Activated CD4-positive, alpha-beta T cell treated with anti-CD3 and anti-CD28 coated beads, Interleukin-2, amount 10 ng/mL, durations not matched to agents 24 days and 14 days (primary cell): Measurements from ENCODE around the gene NMT1. TPM values are rescaled to one million over a fixed set of nuclear protein-coding genes. Genes with fewer than 3 reads are reported as not detected.

Experiments used
- DNase-seq: peaks from one replicate; pipeline ENCODE4 v3.0.0; 2022
- H3K27ac Mint-ChIP-seq: one replicate; pipeline ENCODE4 v1.8.0; 2022; ENCODE audit warnings: mild to moderate bottlenecking, mixed read lengths
- H3K27me3 Mint-ChIP-seq: one replicate; pipeline ENCODE4 v1.8.0; 2022; ENCODE audit warnings: mixed read lengths
- H3K36me3 Mint-ChIP-seq: one replicate; pipeline ENCODE4 v1.8.0; 2022; ENCODE audit warnings: low read depth, mild to moderate bottlenecking, mixed read lengths
- H3K4me1 Mint-ChIP-seq: one replicate; pipeline ENCODE4 v1.8.0; 2021; ENCODE audit warnings: mixed read lengths
- H3K4me3 Mint-ChIP-seq: one replicate; pipeline ENCODE4 v1.8.0; 2022; ENCODE audit warnings: mild to moderate bottlenecking, moderate library complexity, mixed read lengths
- H3K9me3 Mint-ChIP-seq: one replicate; pipeline ENCODE4 v1.8.0; 2021; ENCODE audit warnings: mixed read lengths
- intact Hi-C: fragments of 100-400 bp; cut with micrococcal nuclease; formaldehyde crosslinking; loops from one replicate; pipeline ENCODE4 v1.15.1; 2023
- total RNA-seq: library from RNA; stranded (reverse); gene quantifications from 2 replicates; pipeline ENCODE4 v1.2.3, GENCODE V29; 2022

Gene NMT1
- total RNA-seq, 1 donor from 2014 or later = 176 TPM

DNA sequence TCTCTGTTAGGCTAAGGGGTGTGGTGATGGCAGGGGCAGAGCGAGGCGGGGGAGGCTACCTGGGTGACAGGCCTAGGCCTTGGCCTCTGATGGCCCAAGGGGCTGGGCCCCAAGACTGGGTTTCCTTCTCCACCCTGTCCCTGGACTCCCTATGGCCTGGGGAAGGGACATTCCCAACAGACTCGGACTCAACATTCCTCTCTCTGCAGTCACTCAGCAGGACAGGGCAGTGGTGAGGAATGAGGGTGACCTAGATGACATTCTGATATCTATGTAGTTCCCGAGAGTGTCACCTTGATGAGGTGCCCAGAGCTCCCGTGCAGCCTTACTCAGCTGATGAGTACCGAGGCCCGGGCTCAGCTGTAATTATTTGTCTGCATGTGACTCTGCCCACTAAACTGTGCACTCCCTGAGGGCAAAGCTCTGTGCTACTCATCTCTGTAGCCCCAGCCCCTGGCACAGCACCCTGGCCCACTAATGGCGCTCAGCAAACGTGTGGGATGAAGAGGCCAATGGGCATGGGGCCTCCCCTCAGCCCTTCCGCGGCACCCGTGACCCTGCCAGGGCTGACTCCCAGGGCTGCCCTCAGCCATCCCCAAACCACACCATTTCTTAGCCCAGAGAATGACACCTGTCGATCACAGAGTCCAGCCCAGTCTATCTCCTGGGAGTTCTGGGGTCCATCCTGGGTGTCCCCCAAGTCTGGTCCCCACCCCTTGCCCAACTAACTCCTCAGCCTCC lies 69.0 kb downstream of the NMT1 start:
- Mint-ChIP-seq H3K27ac (no peak overlapping the region), H3K4me3 (no peak overlapping the region), H3K36me3 (no peaks in the 10 kb centered on the region), H3K9me3 (no peaks in the 10 kb centered on the region), H3K4me1 (peaks cover 3% of the 10 kb centered on the region), H3K27me3 (peaks cover 13% of the 10 kb centered on the region)
- DNase-seq = no peak
- intact Hi-C loops = no loop called here

DNA sequence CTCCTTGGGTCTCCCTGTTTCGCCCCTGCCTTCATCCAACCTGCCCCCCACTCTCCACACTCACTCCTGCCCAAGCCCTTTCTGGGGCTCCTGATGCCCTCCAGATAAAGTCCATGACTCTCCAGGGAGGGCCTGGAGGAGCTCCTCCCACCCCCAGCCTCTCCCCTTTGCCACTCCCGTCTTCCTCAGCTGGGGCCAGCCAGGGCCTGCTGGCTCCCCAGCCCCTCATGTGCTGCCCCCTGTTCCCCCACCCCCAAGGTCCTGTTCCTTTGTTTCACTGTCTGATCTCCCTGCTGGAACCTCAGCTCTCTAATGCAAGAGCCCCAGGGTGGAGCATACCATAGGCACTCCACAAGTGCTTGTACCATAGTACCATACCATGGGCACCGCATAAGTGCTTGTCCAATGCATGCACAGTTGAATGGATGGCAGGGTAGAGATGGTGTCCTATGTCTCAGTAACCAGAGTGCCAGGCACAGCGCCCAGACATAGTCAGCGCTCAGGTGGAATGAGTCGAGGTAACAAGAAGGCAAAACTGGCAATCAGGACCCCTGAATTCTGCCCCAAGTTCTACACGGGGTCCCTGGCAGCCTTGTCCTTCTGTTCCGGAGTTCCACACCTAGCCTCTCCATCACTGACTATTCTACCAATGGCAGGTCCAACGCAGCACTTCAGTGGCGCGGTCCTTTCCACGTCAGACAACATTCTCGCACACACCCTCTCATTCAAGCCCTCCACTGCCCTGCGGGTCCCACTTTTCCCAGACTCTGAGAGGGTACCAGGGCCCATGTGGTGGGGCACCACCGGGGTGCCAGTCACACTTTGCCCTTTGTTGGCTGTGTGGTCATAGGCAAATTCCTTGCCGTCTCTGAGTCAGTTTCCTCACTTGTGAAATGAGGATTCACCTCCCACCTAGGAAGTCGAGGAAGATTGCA lies 69.8 kb downstream of the NMT1 start:
- DNase-seq = no peak
- peaks cover 13% of the 10 kb centered on the region for H3K27me3 Mint-ChIP-seq
- intact Hi-C loops = no loop called here

DNA sequence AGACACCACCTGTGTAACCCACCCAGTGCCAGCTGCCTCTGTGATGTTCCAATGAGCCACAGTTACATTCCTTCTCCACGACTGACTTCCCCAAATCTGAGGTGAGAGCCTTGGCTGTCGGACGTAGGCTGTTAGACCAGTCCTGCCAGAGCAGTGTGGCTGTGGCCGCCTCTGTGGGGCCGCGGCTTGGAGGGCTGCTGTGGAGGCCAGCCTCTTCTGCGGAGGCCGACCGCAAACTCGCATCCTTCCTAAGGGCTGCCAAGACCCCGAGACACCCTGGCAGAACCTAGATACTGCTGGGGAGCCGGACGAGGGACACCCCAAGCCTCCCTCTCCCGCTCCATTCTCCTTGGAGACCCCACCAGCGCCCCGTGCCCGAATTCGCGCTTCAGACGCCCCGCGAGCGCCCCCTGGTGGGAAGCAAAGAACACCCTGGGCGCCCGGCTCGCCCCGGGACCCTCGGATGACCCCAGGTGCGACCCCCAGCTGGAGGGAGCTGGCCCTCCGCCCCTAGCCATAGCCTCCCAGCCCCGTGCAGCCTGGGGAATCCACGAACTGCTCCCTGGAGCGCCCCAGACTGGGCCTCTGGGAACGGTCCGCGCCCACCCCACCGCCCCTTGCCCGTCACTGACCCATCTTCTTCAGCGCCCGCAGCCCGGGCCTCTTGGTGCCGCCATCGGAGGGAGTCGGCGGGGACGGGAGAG lies 70.7 kb downstream of the NMT1 start:
- no peaks in the 10 kb centered on the region for H3K9me3 Mint-ChIP-seq
- peak; percentile 88 for DNase-seq
- H3K4me3 Mint-ChIP-seq = peak overlapping the region; percentile 89
- H3K36me3 Mint-ChIP-seq = no peaks in the 10 kb centered on the region
- H3K4me1 Mint-ChIP-seq = peaks cover 8% of the 10 kb centered on the region
- H3K27ac Mint-ChIP-seq = no peak overlapping the region
- peaks cover 13% of the 10 kb centered on the region for H3K27me3 Mint-ChIP-seq
- intact Hi-C loops = loop anchor here (1.0 to 2.0 kb wide), 2 partner anchors 112 to 353 kb away; no protein-coding TSS in a partner anchor

More for the DNA sequence above, 69.8 kb downstream of the NMT1 start:
- Mint-ChIP-seq H3K27ac (no peak overlapping the region), H3K4me3 (peak overlapping the region; percentile 89), H3K9me3 (no peaks in the 10 kb centered on the region), H3K4me1 (peaks cover 4% of the 10 kb centered on the region), H3K36me3 (no peaks in the 10 kb centered on the region)

DNA sequence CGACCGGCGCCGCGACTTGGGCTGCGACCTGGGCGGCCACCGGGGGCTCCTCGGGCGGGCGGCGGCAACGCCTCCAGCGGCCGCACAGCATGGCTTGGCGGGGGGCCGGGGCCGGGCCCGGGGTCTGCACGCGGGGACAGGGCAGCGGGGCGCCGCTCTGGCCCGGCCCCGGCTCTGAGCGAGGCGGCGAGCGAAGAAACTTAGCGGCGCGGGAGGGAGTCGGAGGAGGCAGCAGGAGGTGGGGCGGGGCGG lies 71.1 kb downstream of the NMT1 start, which contains the start of gene PLCD3:
PLCD3 (minus strand) TSS at position 196 of the 252 bp plus-strand sequence; CDS start at position 91, 105 bp downstream.
- no peak for DNase-seq
- Mint-ChIP-seq H3K9me3 (no peaks in the 10 kb centered on the region), H3K36me3 (no peaks in the 10 kb centered on the region), H3K27me3 (peaks cover 13% of the 10 kb centered on the region), H3K27ac (peak within 1 kb of the TSS; percentile 83), H3K4me1 (peaks cover 8% of the 10 kb centered on the region), H3K4me3 (peak within 1 kb of the TSS; percentile 89)
- intact Hi-C loops = loop anchor here (1.0 to 2.0 kb wide), 2 partner anchors 113 to 353 kb away; no protein-coding TSS in a partner anchor

DNA sequence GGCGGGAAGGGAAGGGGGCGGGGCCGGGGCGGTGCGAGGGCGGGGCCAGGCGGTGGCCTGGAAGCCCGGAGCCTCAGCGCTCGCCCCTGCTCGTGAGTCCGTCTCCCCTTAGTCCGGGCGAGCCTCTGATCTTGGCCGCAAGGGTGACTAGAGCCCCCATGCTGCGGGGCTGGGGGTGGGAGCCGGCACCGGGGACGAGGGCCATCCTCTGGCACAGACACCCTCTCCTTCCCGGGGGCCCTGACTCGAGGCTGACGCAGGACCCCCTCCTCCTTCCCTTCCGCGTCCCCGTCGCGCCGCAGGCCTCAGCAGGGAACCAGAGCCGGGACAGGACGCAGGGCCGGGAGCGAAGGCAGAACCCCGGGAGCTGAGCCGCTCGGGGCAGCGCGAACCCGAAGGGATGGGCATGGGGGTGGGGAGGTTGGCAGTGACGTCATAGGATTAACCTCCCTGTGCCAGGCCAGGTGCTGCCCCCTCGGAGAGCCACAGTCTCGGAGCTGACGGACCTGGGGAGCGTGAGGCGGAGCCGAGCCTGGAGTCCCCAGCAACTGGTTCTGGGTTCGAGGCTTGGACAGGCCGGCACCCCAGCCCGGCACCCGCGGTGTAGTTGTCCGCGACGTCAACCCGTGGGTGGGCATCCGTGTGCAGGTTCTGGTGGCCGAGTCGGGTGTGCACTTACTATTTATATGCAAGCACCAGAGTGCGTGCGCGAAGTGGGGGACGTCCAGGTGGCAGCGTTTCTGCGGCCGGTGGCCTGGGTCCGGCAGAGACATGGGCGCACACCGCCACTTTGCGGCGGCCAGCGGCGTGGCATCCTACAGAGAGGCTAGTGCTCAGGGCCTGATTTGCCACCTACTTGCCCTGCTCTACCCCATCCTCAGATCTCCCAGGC lies 71.7 kb downstream of the NMT1 start:
- H3K4me1 Mint-ChIP-seq = peaks cover 8% of the 10 kb centered on the region
- H3K36me3 Mint-ChIP-seq = peaks cover 1% of the 10 kb centered on the region
- H3K9me3 Mint-ChIP-seq = no peaks in the 10 kb centered on the region
- intact Hi-C loops = loop anchor here (1.0 to 2.0 kb wide), 2 partner anchors 114 to 354 kb away; no protein-coding TSS in a partner anchor
- H3K27me3 Mint-ChIP-seq = peaks cover 13% of the 10 kb centered on the region
- peak overlapping the region; percentile 89 for H3K4me3 Mint-ChIP-seq
- peak overlapping the region; percentile 83 for H3K27ac Mint-ChIP-seq
- DNase-seq = peak; percentile 89

GRCh38 chr17:45135192-45135977 lies 74.3 kb downstream of the NMT1 start, which contains the start of gene ACBD4:
Gene ACBD4, plus strand, starts transcription at chr17:45135687. Its CDS starts 458 bp downstream, at chr17:45136145.
- Mint-ChIP-seq H3K27me3 (peaks cover 11% of the 10 kb centered on the region), H3K4me3 (peak within 1 kb of the TSS; percentile 88), H3K36me3 (peaks cover 6% of the 10 kb centered on the region), H3K27ac (peak within 1 kb of the TSS; percentile 81), H3K4me1 (peaks cover 8% of the 10 kb centered on the region), H3K9me3 (no peaks in the 10 kb centered on the region)
- DNase-seq = peak; percentile 99
- intact Hi-C loops = loop anchor here (1.0 to 2.0 kb wide), 5 partner anchors 13 to 75 kb away; partner anchors contain the start of genes HEXIM1, HEXIM2 and NMT1

- Mint-ChIP-seq H3K27me3 (peaks cover 3% of the 10 kb centered on the region), H3K4me3 (peak overlapping the region; percentile 88), H3K9me3 (no peaks in the 10 kb centered on the region), H3K36me3 (peaks cover 8% of the 10 kb centered on the region), H3K4me1 (peaks cover 9% of the 10 kb centered on the region), H3K27ac (peak overlapping the region; percentile 81)
- intact Hi-C loops = loop anchor here (1.0 to 2.0 kb wide), 5 partner anchors 12 to 75 kb away; partner anchors contain the start of genes HEXIM1, HEXIM2 and NMT1
- DNase-seq = no peak
Measured at GRCh38 chr17:45135978-45136791, 75.1 kb downstream of the NMT1 start.

DNA sequence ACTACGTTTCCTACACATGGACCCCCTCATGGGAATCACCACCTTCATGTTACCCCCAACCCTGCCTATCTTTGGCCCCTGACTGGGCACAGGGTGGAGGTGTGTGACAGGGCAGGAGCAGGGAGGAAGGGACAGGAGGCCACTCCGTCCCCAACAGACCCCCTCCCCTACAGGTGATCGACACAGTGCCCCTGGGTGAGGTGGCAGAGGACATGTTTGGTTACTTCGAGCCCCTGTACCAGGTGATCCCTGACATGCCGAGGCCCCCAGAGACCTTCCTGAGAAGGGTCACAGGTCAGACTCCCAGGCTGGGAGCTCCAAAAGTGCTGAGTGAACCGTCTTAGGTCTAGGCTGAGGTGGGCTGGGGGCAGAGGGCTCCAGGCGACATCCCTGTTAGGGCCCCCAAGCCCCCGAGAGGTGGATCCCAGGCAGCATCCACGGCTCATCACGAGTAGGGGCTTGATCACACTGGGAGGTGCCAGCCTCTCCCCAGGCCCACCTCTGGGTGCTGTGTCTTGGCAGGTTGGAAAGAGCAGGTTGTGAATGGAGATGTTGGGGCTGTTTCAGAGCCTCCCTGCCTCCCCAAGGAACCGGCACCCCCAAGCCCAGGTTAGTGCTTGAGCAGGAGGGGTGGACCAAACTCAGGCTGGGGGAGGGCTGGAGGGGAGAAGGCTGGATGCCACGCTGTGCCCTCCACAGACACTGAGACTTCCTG lies 75.9 kb downstream of the NMT1 start:
- intact Hi-C loops = no loop called here
- Mint-ChIP-seq H3K9me3 (no peaks in the 10 kb centered on the region), H3K4me3 (peak overlapping the region; percentile 88), H3K27me3 (no peaks in the 10 kb centered on the region), H3K36me3 (peaks cover 8% of the 10 kb centered on the region), H3K4me1 (peaks cover 11% of the 10 kb centered on the region), H3K27ac (no peak overlapping the region)
- DNase-seq = no peak

DNA sequence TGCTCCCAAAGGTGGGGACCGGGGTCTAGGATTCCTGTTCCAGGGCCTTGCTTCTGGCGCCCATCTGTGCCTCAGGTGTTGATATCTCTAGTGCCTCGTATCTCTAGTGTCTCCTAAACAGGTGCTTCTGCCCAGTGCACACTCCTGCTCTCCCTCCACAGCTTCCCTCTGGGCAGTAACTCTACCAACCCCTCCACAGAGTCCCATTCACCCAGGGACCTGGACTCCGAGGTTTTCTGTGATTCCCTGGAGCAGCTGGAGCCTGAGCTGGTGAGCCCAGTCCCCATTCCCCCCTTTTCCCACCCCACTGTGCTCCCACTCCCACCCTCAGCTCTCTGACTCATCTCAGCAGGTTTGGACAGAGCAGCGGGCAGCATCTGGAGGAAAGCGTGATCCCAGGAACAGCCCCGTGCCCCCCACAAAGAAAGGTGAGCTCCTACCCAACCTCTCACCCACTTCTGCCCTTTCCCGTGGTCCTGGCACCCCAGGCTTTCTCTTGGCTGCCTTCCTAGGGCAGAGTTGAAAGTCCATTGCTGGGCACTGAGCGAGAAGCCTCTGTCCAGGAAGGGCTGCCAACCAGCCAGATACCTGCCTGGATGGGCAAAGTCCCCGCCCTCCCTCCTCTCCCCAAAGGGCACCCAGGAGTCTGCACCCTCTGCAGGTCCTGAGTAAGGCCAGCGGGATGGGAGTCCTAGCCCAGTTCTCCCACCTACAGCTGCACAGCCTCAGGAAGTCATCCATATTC lies 76.6 kb downstream of the NMT1 start:
- peaks cover 8% of the 10 kb centered on the region for H3K36me3 Mint-ChIP-seq
- no peak overlapping the region for H3K4me3 Mint-ChIP-seq
- H3K4me1 Mint-ChIP-seq = peaks cover 11% of the 10 kb centered on the region
- H3K27ac Mint-ChIP-seq = no peak overlapping the region
- intact Hi-C loops = no loop called here
- no peaks in the 10 kb centered on the region for H3K27me3 Mint-ChIP-seq
- no peak for DNase-seq
- no peaks in the 10 kb centered on the region for H3K9me3 Mint-ChIP-seq

- intact Hi-C loops = no loop called here
- Mint-ChIP-seq H3K27me3 (no peaks in the 10 kb centered on the region), H3K4me3 (no peak overlapping the region), H3K4me1 (peaks cover 11% of the 10 kb centered on the region), H3K27ac (no peak overlapping the region), H3K36me3 (peaks cover 8% of the 10 kb centered on the region), H3K9me3 (no peaks in the 10 kb centered on the region)
- DNase-seq = no peak
Measured at GRCh38 chr17:45138911-45139532, 77.9 kb downstream of the NMT1 start.
